ENCODE data around the gene SLC13A3.

SLC13A3 gene

DNA sequence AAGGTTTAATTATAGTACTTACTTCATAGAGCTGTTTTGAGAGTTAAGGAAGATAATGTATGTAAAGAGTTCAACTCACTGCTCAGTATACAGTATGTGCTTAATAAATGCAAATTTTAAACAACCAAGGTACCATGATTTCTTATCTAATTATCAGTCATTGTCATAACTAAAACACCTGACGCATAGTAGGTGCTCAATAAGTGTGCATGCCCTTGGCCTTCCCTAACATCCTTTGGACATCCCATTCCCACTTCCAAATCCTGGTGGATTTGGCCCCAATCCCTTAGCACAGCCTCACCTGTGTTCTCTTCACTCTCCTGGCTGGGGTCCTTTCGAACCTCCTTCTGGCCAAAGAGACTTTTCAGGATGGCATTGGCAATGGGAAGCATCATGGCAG is 41.1 kb downstream of the SLC13A3 start:
- no peak for FAIRE-seq
- DNase-seq (ENCODE audit: extremely low spot score, insufficient read length, low read depth) = no peak

GRCh38 chr20:46609043-46609442 is 42.2 kb downstream of the SLC13A3 start:
- no peak for DNase-seq (ENCODE audit: extremely low spot score, insufficient read length, low read depth)
- FAIRE-seq = no peak

GRCh38 chr20:46607849-46608497 is 43.3 kb downstream of the SLC13A3 start:
- DNase-seq (ENCODE audit: extremely low spot score, insufficient read length, low read depth) (no peak), FAIRE-seq (no peak)

DNA sequence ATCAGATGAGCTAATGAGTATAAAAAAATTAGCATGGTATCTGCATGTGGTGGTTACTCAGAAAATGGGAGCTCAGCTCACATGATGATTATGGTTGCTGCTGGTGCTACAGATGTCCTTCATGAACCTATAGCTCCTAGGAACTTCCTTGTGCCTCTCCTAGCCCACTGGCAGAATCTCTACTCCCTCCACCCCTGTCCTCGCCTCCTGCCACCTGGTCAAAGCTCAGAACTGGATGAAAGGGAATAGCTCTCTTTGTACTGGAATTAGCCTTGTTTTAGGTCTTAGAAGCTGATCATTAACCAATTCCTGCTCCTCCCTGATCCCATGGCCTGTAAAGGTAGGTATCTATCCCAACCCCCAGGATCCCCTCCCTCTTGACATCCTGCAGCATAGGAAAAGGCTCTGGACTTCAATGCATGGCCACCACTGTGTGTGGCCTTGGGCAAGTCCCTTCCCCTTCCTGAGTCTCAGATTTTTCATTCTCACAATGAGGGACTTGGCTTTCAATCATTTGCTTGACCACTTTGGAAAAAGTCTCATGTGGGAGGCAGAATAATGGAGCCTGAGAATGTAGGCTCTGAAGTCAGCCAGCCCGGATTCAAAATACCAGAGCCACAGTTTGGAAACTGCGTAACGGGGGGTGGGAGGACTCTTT is 43.9 kb downstream of the SLC13A3 start:
- DNase-seq (ENCODE audit: extremely low spot score, insufficient read length, low read depth) (no peak), FAIRE-seq (no peak)

- DNase-seq (ENCODE audit: extremely low spot score, insufficient read length, low read depth) (no peak), FAIRE-seq (no peak)
Observed at GRCh38 chr20:46606817-46607190, 44.5 kb downstream of the SLC13A3 start.

DNA sequence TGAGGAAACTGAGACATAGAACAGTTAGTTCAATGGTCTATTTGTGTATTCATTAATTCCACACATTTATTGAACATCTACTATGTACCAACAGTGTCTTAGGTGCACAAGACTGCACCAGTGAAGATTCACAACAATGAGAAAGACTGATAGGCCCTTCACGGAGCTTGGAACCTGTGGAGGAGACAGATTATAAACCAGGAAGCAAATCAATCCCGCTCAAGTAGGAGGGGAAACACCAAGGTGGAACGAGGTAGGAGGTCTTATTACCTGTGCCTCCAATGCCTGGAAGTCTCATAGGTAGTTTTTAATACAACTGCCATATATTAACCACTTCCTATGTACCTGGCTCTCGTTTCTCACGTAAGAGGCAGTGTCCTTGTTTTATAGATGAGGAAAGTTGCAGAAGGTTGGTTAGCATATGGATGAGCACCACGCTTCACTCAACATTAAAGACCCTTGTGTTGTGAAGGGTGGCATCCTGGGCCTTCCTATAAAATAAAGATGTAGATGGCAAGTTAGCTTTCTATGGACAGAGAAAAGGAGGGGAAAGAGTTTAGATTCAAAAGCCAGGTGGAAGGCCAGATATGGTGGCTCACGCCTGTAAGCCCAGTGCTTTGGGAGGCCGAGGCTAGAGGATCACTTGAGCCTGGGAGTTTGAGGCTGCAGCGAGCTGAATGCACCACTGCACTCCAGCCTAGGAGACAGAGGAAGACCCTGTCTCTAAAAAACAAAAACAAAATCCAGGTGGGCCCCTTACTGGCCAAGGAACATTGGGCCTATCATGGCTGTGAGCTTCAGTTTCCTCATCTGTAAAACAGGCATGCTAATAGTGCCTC is 45.1 kb downstream of the SLC13A3 start:
- no peak for FAIRE-seq

DNA sequence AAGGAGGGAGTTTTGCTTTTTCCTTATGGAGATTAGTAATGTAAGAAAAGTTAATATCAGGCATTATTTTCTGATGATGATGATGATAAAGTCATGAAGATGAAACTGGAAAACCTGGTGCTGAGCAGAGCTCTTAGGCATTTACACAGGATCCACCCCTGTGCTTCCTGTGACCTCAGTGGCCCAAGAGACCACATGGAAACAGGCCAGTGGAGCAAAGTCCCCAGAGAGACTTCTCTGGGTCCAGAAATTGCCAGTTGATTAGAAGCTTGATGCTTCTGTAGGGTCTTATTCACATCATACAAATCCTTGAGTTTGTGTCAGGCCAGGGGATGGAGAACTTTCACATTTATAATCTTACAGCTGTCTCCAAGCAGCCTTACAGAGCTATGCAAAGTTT is 46.1 kb downstream of the SLC13A3 start:
- FAIRE-seq = no peak
- no peak for DNase-seq (ENCODE audit: extremely low spot score, insufficient read length, low read depth)

More for the DNA sequence above, 45.1 kb downstream of the SLC13A3 start:
- DNase-seq (ENCODE audit: extremely low spot score, insufficient read length, low read depth) = no peak

DNA sequence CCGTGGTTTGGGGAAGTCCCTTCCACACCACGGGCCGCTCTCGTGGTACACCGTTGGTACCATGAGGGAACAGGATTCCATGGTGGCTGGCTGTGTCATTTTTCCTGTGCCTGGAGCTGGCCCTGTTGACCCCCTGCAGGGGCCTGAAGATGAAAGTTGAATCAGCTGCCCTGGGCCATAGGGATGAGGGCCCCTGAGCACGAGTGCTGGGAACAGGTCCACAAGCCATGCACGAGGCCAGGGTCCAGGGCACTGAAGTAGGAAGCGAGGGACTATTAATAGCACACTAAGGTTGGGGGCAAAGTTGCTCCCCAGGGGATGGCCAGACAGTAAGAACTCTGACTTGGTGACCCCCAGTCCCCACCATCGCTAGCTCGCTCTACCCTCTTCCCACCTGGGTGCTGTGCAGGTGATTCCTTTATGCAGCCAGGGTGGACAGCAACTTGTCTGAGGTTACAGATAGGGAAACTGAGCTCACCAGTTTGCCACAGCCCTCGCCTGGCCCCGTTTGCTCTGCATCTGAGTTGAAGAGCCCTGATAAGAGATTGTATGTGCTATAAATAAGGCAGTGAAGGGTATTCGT is 46.6 kb downstream of the SLC13A3 start:
- DNase-seq (ENCODE audit: extremely low spot score, insufficient read length, low read depth) = no peak
- FAIRE-seq = no peak

DNA sequence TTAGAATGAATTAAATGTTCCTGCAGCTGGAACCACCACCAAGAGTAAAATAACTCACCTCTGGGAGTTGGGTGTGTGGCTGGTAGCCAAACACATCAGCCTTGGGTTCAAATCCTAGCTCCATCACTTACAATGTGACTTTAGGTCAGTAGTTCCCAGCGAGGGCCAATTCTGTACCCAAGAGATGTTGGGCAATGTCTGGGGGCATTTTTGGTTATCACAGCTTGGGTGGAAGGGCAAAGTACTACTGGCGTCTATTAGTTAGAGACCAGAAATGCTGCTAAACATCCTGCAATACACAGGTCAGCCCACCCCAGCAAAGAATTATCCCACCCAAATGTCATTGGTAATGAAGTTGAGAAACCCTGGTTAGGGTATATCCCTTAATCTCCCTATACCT is 48.8 kb downstream of the SLC13A3 start:
- no peak for FAIRE-seq
- DNase-seq (ENCODE audit: extremely low spot score, insufficient read length, low read depth) = no peak

- DNase-seq (ENCODE audit: extremely low spot score, insufficient read length, low read depth) = no peak
- FAIRE-seq = no peak
Observed at GRCh38 chr20:46601603-46602122, 49.6 kb downstream of the SLC13A3 start.

DNA sequence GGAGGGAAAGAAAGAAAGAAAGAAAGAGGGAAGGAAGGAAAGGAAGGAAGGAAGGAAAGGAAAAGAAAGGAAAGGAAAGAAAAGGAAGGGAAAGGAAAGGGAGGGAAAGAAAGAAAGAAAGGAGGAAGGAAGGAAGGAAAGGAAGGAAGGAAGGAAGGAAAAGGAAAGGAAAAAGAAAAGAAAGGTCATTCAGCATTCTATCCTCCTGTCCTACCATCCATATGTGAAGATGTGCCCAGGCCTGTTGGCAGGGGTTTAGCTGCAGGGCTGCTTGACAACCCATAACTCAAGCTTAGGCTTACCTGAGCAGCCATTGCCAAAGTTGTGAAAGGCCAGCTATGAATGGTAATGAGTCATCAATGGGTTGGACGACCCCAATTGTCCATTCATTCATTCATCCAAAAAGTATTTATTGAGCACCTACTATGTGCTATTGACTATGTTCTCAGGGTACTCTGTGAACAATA is 50.9 kb downstream of the SLC13A3 start:
- DNase-seq (ENCODE audit: extremely low spot score, insufficient read length, low read depth) = no peak
- FAIRE-seq = no peak

- FAIRE-seq = no peak
Observed at GRCh38 chr20:46599227-46599987, 51.9 kb downstream of the SLC13A3 start.

GRCh38 chr20:46595933-46596332 is 55.3 kb downstream of the SLC13A3 start:
- no peak for FAIRE-seq
- DNase-seq (ENCODE audit: extremely low spot score, insufficient read length, low read depth) = no peak

More at GRCh38 chr20:46599227-46599987, 51.9 kb downstream of the SLC13A3 start:
- no peak for DNase-seq (ENCODE audit: extremely low spot score, insufficient read length, low read depth)

DNA sequence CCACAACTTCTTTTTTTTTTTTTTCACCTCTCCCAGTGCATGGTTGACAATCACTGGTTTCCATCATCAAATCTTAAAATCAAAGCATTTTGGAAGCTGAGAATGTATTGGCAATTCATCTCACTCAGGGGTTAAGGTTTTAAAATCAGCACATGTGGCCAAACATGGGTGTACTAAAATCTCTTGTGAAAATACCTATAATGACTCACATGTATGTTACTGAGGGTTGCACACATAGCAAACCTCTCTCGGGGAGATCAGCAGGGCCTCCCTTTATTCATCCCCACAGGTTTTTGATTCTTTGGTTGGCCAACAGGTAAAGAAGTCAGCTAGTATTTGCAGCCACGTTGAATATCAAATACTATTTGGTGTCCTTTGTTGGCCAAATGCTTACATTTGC is 56.5 kb downstream of the SLC13A3 start:
- no peak for FAIRE-seq
- DNase-seq (ENCODE audit: extremely low spot score, insufficient read length, low read depth) = no peak

- DNase-seq (ENCODE audit: extremely low spot score, insufficient read length, low read depth) (no peak), FAIRE-seq (no peak)
Observed at GRCh38 chr20:46592580-46593362, 58.5 kb downstream of the SLC13A3 start.

- DNase-seq (ENCODE audit: extremely low spot score, insufficient read length, low read depth) (no peak), FAIRE-seq (no peak)
Observed at GRCh38 chr20:46590443-46590842, 60.8 kb downstream of the SLC13A3 start.

DNA sequence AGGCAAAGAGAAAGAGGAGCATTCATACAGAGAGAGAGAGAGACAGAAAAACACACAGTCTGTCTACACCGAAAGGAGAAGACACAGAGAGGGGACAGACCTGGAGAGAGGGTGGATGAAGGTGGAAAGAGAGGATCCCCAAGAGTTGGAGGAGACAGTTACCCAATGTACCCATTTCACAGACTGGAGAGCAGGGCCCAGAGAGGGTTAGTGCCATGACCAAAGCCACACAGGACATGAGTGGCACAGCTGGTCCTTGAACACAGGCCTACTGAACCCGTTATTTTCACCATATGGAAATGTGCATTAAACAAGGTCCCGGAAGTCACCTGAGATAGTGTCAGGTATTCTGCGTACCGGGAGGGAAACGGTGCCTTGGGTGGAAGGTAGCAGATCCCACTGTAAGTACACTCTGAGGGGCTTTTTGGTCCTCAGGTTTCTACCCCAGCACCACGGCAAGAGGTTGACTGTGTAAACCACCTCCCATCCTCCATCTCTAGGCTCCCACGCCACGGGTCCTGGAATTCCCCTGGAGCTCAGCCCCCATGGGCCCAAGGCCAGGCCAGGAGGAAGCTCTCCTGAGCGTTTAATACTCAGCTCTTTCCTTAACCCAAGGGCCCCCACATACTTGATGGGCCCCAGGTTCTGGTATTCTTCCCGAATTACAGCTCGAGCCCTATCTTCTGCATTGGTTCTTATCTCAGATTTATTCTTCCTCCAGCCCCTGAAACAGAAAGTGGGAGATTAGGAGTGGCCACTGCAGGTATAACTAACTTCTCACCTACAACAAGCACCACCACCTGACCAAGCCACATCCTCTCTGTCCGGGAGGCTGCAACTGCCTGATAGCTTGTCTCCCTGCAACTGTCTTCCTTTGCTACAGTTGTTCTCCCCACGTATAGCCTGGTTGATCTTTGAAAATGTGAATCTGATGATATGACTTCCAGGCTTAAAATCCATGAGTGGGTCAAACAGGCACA is 62.4 kb downstream of the SLC13A3 start:
- FAIRE-seq = peak; percentile 78
- DNase-seq (ENCODE audit: extremely low spot score, insufficient read length, low read depth) = peak; percentile 18

- DNase-seq (ENCODE audit: extremely low spot score, insufficient read length, low read depth) = no peak
- FAIRE-seq = no peak
Observed at GRCh38 chr20:46587986-46588385, 63.3 kb downstream of the SLC13A3 start.

Data from GM18507 (cell line).